ENCODE measurements around the gene RHOBTB3.

RHOBTB3 gene

GRCh38 chr5:95841914-95842812 lies 111.0 kb downstream of the RHOBTB3 start:
- peak overlapping the region; percentile 68 for H3K27ac ChIP-seq

GRCh38 chr5:95842854-95843544 lies 111.9 kb downstream of the RHOBTB3 start:
- H3K27ac ChIP-seq, result peak overlapping the region; percentile 68
- peak; percentile 55 for TF ChIP-seq CTCF (conservative IDR thresholded peaks at IDR 0.05)
- no peak for TF ChIP-seq ZFX (IDR thresholded peaks at IDR 0.05)

More at GRCh38 chr5:95841914-95842812, 111.0 kb downstream of the RHOBTB3 start:
- TF ChIP-seq CTCF (conservative IDR thresholded peaks at IDR 0.05) (no peak), ZFX (IDR thresholded peaks at IDR 0.05) (no peak)

- peak overlapping the region; percentile 68 for H3K27ac ChIP-seq
- TF ChIP-seq CTCF (conservative IDR thresholded peaks at IDR 0.05), result no peak
- no peak for TF ChIP-seq ZFX (IDR thresholded peaks at IDR 0.05)
Measured at GRCh38 chr5:95843733-95844223, 112.6 kb downstream of the RHOBTB3 start.

GRCh38 chr5:95845391-95845790 lies 114.3 kb downstream of the RHOBTB3 start:
- TF ChIP-seq ZFX (IDR thresholded peaks at IDR 0.05) (no peak), CTCF (conservative IDR thresholded peaks at IDR 0.05) (no peak)
- no peak overlapping the region for H3K27ac ChIP-seq
